Ovary (tissue), 3 donors: Measurements from ENCODE around the gene HERC6.

Experiments
- CTCF ChIP-seq, 3 donors: fragments of 450-650 bp in 2 of 3; fragments of 200-600 bp in 1 of 3; IDR thresholded peaks; one replicate each; pipeline versions ENCODE4 v1.5.1 to v1.8.0; 2016 to 2022; ENCODE audit warnings: antibody characterized with exemption in 3 of 3, mild to moderate bottlenecking in 1 of 3
- EP300 ChIP-seq: sonication (generic); formaldehyde crosslinking; IDR thresholded peaks from one replicate; pipeline ENCODE4 v1.6.1; 2017; ENCODE audit warnings: antibody characterized with exemption
- POLR2A ChIP-seq: fragments of 450-650 bp; IDR thresholded peaks from one replicate; pipeline ENCODE4 v1.6.1; 2017; ENCODE audit warnings: antibody characterized with exemption, mild to moderate bottlenecking, moderate library complexity
- donor health status: DM: no; HTN: no; CAD: no.

GRCh38 chr4:88440146-88440545 lies 61.5 kb downstream of the HERC6 start:
- TF ChIP-seq POLR2A, result no peak
- TF ChIP-seq CTCF (IDR thresholded peaks at IDR 0.05), result no peak
- no peak for TF ChIP-seq EP300
